ENCODE results near the gene ZMIZ2.
"Not testable (repeated sequence)": the region's sequence is repeated elsewhere in the genome, so short reads cannot be mapped to it uniquely, and the experiment has no call there.

ZMIZ2 gene

GRCh38 chr7:44748045-44748947 is at the start of gene ZMIZ2:
Gene ZMIZ2, plus strand, starts transcription at chr7:44748847. Its CDS starts 7,403 bp downstream, at chr7:44756250.
- peak; percentile 85 for DNase-seq (ENCODE audit: low read depth, low spot score)

- not testable (repeated sequence) for DNase-seq (ENCODE audit: low read depth, low spot score)
Measured at GRCh38 chr7:44699598-44699997, 49.0 kb upstream of the ZMIZ2 start.

- DNase-seq (ENCODE audit: low read depth, low spot score): no peak
Measured at GRCh38 chr7:44700322-44700721, 48.3 kb upstream of the ZMIZ2 start.

GRCh38 chr7:44703391-44703790 is 45.3 kb upstream of the ZMIZ2 start:
- DNase-seq (ENCODE audit: low read depth, low spot score): not testable (repeated sequence)

GRCh38 chr7:44703921-44704320 is 44.7 kb upstream of the ZMIZ2 start:
- DNase-seq (ENCODE audit: low read depth, low spot score): no peak

GRCh38 chr7:44705434-44705833 is 43.2 kb upstream of the ZMIZ2 start:
- no peak for DNase-seq (ENCODE audit: low read depth, low spot score)

GRCh38 chr7:44706788-44707557 is 41.7 kb upstream of the ZMIZ2 start:
- no peak for DNase-seq (ENCODE audit: low read depth, low spot score)

- DNase-seq (ENCODE audit: low read depth, low spot score): no peak
Measured at GRCh38 chr7:44707558-44708230, 41.0 kb upstream of the ZMIZ2 start.

- no peak for DNase-seq (ENCODE audit: low read depth, low spot score)
Measured at GRCh38 chr7:44709011-44709915, 39.4 kb upstream of the ZMIZ2 start.

- DNase-seq (ENCODE audit: low read depth, low spot score): no peak
Measured at GRCh38 chr7:44709945-44710596, 38.6 kb upstream of the ZMIZ2 start.

- no peak for DNase-seq (ENCODE audit: low read depth, low spot score)
Measured at GRCh38 chr7:44711528-44711927, 37.1 kb upstream of the ZMIZ2 start.

- DNase-seq (ENCODE audit: low read depth, low spot score): no peak
Measured at GRCh38 chr7:44712012-44712411, 36.6 kb upstream of the ZMIZ2 start.

GRCh38 chr7:44713141-44713540 is 35.5 kb upstream of the ZMIZ2 start:
- DNase-seq (ENCODE audit: low read depth, low spot score): no peak

GRCh38 chr7:44713680-44714335 is 34.8 kb upstream of the ZMIZ2 start:
- no peak for DNase-seq (ENCODE audit: low read depth, low spot score)

- no peak for DNase-seq (ENCODE audit: low read depth, low spot score)
Measured at GRCh38 chr7:44716205-44716604, 32.4 kb upstream of the ZMIZ2 start.

GRCh38 chr7:44720301-44720700 is 28.3 kb upstream of the ZMIZ2 start:
- DNase-seq (ENCODE audit: low read depth, low spot score): no peak

GRCh38 chr7:44724276-44724675 is 24.4 kb upstream of the ZMIZ2 start:
- DNase-seq (ENCODE audit: low read depth, low spot score): no peak

- not testable (repeated sequence) for DNase-seq (ENCODE audit: low read depth, low spot score)
Measured at GRCh38 chr7:44726250-44726649, 22.4 kb upstream of the ZMIZ2 start.

- DNase-seq (ENCODE audit: low read depth, low spot score): no peak
Measured at GRCh38 chr7:44727158-44727936, 21.3 kb upstream of the ZMIZ2 start.
